Myocyte (in vitro differentiated cells): ENCODE measurements around the gene CEP192. TPM values are rescaled to one million over a fixed set of nuclear protein-coding genes. Genes with fewer than 3 reads are reported as not detected.
A peak's percentile ranks its signal among the peaks of the same experiment; 100 is the strongest.

Experiments
- DNase-seq: peaks from one replicate; pipeline ENCODE4 v3.0.0-alpha.2; 2012; ENCODE audit warnings: low read depth
- total RNA-seq: library from RNA; depleted of rRNA; stranded (reverse); fragments of >200 nt; gene quantifications from 2 replicates; pipeline ENCODE4 v1.2.3, GENCODE V29; 2014

Gene CEP192
- total RNA-seq, 1 donor from 2014 or later: 17.0 TPM

DNA sequence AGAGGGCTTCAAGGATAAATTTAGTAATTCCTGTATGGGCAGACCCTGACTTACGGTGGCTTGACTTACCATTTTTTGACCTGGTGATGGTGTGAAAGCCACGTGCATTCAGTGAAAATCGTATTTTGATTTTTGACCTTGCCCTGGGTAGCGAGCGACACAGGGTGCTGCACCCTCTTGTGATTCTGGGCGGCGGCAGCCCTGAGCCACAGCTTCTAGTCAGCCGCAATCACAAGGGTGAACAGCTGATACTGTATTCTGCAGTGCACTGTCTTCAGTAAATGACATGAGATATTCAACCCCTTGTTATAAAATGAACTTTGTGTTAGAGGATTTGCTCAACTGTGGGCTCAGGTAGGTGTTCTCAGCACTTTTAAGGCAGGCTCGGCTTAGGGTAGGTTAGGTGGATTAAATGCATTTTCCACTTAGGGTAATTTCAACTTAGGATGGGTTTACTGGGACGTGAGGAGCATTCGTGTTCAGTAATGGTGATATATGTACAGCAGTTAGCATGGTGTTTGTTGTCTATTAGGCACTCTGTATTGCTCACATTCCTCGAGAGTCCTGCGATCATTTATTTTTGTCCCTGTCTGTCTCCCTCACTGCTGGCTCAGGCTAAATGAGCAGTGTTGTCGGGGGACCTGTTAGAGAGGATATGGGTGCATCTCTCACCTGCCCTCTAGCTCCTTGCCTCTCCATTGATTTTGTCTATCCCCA is 109.9 kb downstream of the CEP192 start:
- DNase-seq: no peak

- DNase-seq: no peak
Measured at GRCh38 chr18:13101659-13102197, 110.6 kb downstream of the CEP192 start.

DNA sequence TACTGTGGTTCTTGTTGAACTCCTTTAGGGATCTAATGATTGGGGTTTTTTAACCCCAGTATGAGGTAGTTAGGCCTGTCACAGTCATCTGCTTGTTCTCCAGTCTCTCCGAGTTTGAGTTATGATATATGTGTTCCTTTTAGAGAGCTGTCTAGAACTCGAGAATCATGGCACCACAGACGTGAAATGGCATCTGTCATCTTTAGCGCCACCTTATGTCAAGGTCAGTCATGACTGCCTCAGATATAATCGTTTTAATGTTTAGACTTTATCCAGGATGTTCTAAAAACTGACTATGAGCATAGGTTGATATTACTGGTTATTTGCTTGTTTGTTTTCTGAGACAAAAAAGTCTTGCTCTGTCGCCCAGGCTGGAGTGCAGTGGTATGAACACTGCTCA is 112.2 kb downstream of the CEP192 start:
- no peak for DNase-seq

DNA sequence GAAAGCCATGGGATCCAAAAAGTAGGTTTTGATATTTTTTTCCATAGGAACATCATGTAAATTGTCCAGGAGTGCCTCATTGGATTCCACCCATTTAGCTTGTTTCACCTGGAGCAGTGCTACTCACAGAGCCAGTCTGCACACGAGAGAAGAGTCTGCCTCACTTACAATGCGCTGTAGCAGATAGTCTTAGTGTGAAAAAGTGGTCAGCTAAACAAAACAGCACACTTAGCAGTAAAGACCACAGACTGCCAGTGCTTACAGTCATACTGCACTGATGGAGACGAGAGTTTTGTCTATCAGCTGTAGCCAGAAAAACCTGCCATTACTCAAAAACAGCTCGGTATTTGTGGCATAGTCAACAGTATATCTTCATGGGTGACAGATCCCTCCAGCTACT is 113.9 kb downstream of the CEP192 start:
- DNase-seq: no peak

- DNase-seq: no peak
Measured at GRCh38 chr18:13107074-13107473, 115.9 kb downstream of the CEP192 start.

- no peak for DNase-seq
Measured at GRCh38 chr18:13108330-13108729, 117.2 kb downstream of the CEP192 start.

DNA sequence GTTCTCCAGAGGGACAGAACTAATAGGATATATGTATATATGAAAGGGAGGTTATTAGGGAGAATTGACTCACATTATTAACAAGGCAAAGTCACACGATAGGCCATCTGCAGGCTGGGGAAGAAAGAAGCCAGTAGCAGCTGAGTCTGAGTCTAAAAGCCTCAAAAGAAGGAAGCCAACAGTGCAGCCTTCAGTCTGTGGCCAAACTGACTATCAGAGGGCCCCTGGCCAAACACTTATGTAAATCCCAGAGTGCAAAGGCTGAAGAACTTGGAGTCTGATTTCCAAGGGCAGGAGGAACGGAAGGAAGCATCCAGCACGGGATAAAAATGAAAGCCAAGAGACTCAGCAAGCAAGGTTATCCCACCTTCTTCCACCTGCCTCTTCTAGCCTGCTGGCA is 119.4 kb downstream of the CEP192 start:
- DNase-seq: no peak

GRCh38 chr18:13112982-13113381 is 121.8 kb downstream of the CEP192 start:
- DNase-seq: no peak

- DNase-seq: no peak
Measured at GRCh38 chr18:13120255-13120654, 129.1 kb downstream of the CEP192 start.

GRCh38 chr18:13120983-13121441 is 129.8 kb downstream of the CEP192 start:
- peak; percentile 27 for DNase-seq

- DNase-seq: no peak
Measured at GRCh38 chr18:13124411-13124810, 133.2 kb downstream of the CEP192 start.

- DNase-seq: no peak
Measured at GRCh38 chr18:13125191-13125590, 134.0 kb downstream of the CEP192 start.

DNA sequence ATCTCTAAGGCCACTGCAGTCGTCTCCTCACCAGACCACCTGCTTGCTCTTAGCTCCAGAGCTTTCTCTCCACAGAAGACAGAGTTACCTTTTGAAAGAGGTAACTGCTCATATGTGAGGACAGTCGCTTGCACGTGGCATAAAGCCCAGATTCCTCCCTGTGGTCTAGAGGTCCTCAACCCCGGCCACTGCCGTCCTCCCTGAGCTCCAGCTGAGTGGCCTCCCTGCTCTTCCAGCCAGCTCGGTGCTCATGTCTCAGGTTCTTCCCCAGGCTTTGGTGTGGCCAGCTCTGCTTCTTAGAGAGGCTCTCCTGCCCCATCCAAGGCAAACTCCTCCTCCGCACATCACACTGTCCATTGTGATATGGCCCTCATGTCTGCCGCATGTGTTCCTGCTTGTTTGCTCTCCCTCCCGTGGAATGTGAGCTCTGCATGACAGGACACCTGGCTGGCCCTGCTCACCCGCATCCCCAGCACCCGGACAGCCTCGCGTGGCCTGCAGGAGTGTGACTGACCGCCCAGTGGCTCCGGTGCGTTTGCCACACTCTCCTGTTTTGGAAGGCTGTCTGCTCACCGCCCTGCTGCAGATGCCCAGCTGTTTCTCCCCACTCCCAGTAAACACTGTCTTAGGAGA is 135.9 kb downstream of the CEP192 start:
- DNase-seq: no peak

DNA sequence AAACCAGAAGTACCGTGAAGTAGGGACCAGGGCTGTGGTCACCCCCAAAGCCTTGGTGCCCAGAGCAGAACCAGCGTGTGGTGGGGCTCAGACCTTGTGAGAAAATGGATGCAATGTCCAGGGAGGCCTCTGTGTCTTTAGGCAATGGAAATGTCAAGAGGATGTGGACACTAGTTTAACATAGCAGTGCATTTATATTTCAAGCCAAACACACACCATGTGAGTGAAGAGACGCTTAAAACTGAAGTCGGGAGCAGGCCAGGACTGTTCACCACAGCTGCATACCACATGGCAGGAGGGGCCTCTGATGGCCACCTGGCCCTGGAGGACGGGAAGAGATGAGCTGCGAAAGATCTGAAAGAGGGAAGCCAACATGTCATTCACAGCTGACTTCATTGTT is 140.1 kb downstream of the CEP192 start:
- DNase-seq: no peak

GRCh38 chr18:13134551-13135401 is 143.6 kb downstream of the CEP192 start:
- no peak for DNase-seq

GRCh38 chr18:13136056-13136903 is 145.1 kb downstream of the CEP192 start:
- DNase-seq: peak; percentile 38

GRCh38 chr18:13136904-13137669 is 145.9 kb downstream of the CEP192 start:
- peak; percentile 38 for DNase-seq

DNA sequence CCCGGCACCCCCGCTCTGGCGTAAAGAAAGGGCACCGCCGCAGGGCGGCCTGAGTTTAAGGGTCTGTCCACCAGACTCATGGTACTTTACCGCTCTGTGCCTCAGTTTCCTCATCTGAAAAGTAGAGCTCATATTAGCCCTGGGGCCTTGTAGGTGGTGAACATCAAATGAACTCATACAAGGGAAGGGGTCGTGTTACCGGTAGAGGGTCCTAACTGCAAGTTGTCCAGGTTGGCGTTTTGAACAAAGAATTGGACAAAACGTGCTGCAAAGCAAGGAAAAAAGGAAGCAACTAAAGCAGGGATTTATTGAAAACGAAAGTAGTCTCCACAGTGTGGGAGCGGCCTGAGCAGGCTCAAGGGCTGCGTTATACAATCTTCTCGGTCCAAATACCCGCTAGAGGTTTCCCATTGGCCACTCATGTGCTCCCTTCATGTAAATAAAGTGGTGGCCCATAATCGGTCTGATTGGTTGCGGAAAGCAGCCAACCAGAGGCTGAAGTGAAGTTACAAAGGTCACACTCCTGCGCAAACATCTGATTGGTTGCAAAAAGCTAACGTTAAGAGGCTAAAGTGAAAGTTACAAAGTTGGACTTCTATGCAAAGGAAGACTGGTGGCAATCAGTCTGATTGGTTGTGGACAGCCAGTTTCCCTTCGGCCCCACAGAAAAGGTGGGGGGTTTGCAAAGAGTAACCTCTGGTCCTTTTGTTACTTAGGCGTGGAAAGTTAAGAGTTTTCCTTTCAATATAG is 146.7 kb downstream of the CEP192 start:
- no peak for DNase-seq

- no peak for DNase-seq
Measured at GRCh38 chr18:13138420-13139139, 147.4 kb downstream of the CEP192 start.
